A172 (cell line): ENCODE measurements around the gene PDE8B. TPM values are rescaled to one million over a fixed set of nuclear protein-coding genes. Genes with fewer than 3 reads are reported as not detected.
A peak's percentile ranks its signal among the peaks of the same experiment; 100 is the strongest.
"Not testable (repeated sequence)": the region's sequence is repeated elsewhere in the genome, so short reads cannot be mapped to it uniquely, and the experiment has no call there.

Source experiments
- DNase-seq: peaks from one replicate; pipeline ENCODE4 v3.0.0-alpha.2; 2015; ENCODE audit warnings: low spot score
- total RNA-seq: library from RNA; depleted of rRNA; stranded (reverse); fragments of >200 nt; shearing (Covaris generic); gene quantifications from 2 replicates; pipeline ENCODE4 v1.2.3, GENCODE V29; 2014

Gene PDE8B
- total RNA-seq, 1 experiment from 2014 or later: not detected

DNA sequence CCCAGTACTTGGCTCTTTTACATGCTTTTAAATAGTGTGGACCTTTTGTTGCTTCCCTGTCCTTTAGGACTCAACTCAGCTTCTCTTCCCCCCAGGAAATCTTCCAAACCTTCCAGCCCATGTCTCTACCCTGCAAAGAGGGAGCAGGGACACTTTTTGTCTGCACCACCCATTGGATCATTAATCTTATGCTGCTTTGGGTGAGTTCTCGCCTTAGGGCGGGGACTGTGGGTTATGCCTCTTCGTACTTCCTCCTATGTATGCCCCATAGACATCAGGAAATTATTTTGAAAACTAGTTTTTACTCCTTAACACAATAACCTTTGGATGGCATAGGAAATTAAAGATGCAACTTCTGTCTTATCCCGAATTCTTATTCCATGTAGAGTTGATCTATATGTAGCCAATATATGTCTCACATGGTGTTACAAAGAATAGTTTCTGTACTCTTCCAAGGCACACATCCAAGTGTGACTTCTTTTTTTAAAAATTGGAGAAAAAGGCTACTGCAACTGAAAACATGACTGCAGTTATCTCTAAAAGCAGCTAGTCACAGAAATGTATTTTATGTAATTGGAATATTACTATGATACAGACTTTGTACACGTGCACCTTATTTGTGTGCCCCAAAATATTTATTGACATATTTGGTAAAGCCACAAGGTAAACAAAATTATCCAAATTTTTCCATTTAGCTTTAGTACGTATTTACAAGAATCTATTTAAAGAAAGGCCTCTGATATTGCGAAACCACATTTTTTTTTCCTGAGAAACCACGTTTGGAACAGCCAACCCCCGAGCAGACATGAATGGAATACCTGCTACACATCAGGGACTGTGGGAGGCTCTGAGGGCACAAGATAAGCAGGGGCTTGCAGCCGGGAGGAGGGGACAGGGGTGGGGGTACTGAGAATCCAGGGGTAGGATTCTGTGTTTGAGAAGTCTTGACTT lies 148.1 kb downstream of the PDE8B start:
- DNase-seq: peak; percentile 22

DNA sequence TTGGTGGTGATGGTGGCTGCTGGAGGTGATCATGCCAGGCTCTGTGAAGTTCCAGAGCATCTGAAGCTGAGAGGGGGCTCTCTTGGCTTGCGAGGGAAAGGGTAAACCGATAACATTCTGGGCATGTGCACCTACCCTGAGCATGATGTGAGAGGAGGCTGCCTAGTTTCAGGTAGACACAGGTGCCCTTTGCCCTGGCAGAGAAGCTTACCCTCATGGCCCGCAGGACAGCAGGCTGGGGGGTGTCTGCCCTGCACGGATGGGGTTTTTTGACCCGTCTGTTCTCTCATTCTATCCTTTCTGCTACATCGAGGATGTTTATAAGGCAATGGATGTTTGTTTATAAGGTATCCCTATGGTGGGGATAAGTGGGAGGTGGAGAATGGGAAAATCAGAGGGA lies 148.8 kb downstream of the PDE8B start:
- no peak for DNase-seq

DNA sequence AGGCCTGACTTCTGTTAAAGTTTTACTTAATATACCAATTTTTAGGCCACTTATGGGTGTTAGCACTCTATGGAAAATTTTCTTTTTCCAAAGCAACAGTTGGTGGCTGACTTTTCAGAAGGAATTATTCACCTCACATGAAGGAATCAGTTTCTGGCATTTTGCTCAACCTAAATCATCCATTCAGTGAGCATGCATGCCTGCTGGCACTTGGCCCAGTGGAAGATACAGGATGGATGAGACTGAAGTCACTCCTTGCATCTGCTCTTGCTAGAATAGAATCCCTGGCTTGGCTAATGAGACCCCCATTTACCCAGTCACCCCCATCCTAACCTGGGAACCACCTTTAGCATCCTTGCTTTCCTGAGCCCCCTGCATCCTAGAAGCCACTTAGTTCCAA lies 149.9 kb downstream of the PDE8B start:
- no peak for DNase-seq

DNA sequence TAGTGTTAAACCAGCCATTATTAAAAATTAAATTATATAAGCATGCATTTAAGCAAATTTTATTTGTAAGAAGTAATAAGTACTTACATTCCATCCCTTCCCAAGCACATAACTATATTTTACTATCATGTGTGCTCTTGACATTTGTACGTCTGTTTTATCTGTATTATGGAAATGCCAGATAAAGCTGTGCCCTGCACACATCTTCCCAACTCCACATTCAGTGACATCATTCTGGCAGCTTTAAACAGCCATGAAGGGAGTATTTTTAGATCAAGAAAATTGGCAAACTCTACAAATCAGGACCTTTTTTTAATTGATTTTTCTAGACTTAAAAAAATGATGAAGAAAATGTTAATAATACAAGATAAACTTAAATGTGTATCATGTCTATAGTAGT lies 150.5 kb downstream of the PDE8B start:
- no peak for DNase-seq

DNA sequence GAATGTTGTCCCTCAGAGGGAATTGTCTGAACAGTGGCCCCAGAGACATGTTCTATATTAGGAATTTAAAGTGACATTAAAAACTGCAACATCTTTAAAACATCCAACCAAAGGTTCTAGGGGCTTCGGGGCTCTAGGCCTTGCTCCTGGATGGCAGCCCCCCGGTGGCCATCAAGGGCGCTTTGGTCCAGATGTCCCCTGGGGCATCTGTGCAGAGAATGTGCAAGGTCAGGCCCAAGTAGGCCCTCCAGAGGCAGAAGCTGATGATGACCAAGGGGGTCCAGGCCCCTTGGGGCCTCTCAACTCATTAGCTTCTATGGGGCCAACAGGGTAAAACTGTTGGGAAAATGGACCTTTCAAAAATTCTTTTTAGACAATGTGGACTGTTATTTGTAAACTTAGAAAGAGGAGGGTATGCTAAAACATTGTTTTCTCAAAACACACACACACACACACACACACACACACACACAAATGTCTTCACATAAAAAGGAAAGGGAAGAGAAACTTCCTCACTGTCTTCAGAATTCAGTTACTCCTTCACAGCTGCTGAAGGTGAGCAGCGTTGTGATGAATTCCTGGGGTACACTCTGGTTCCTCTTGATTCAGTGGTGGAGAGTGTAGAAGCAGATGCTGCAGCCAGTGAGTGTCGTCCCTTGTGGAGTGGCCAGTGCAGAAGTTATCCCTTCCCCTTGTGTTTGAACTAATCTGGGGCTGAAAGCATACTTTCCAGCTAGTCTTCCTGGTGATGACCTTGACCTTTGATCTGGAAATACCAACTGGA lies 156.4 kb downstream of the PDE8B start:
- DNase-seq: no peak

DNA sequence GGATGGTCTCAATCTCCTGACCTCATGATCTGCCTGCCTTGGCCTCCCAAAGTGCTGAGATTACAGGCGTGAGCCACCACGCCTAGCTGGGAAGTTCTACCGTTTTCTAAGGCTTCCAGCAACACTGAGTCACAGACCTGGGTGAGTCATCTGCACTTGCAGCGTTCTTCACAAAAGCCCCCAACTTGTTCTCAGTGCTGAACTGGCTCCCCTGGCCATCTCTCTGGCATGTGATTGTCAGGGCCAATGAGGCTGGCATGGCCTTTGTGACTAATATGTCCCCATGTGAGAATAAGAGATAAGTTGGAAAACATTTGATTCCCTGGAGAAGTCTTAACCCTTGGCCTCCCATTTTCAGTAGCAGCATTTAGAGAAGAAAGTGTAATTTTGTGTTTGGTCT lies 157.3 kb downstream of the PDE8B start:
- DNase-seq: peak; percentile 62

DNA sequence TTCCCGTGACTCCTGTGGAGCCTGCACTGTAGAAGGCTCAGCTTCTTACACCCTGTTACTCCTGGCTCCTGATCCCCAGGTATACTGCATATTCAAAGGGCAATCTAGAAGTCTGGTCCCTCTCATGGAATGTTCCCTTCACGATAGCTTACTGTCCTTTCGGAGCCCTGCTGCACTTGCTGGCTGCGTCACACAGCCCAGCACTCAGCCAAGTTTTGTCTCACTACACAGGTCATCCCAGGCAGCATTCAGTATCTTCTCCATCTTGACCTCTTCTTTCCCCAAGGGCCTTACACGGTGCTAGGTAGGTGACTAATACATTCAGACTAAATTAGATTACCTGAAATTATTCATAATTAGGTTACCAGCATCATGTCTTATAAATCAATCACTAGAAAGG lies 157.9 kb downstream of the PDE8B start:
- no peak for DNase-seq

DNA sequence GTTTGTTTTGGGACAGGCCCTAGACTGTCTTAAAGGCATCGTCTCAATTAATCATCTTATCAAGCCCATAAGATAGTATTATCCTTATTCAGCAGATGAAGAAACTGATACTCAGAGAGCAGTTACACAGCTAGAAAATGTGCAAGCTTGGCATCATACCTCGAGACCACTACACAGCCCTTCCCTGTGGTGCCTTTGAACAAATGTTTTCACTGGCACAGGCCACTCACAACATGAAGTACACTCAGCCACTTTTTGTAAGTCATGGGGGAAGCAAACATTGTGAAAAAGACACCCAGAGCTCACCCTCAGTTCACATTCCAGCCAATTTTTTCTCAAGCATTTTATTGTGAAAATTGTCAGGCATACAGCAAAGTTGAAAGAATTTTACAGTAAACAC lies 159.1 kb downstream of the PDE8B start:
- no peak for DNase-seq

DNA sequence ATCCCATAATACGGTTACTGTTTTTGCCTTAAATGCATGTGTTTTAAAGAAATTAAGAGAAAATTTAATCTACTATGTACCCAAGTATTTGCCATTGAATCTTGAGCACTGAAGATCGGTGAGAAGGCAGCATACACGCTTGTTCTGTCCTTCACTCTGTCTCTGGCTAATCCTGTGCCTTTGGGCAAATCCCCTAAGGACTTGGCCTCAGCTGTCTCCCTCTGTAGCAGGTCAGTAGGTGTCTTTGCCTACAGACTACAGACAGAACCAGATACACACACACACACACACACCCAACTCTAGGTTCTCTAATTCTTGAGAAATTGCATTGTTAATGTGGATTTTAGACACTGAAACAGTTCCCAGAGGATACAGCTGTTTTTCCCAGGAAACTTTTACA lies 164.2 kb downstream of the PDE8B start:
- no peak for DNase-seq

DNA sequence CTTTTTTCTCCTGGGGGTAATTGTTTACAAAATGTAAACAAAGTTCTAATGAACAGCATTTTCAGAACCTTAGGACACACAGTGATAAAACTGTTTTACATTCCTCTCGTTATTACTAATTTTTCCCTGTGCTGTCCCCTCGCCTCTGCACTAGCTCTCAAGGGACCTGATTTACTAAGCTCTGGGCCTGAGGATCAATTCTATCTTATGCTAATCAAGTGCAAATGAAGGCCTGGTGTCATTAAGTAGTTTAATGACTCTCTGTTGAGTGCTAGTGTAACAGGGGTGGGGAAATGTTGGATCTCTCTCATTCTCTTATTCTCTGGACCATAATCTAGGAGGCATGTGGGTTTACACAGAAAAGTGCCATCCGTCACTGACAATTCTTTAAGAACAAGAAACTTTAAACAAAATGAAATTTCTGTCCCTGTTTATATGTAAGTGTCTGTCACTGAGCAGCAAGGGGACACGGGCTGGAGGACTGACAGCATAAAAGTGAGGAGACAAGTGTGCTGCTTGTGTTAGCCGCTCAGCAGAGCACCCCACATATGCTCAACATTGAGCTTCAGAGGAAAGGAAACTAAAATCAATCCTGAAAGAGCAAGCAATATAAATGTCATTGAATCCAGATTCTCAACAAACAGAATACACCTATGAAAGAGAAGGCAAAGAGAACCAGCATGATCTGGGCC lies 166.3 kb downstream of the PDE8B start:
- no peak for DNase-seq

DNA sequence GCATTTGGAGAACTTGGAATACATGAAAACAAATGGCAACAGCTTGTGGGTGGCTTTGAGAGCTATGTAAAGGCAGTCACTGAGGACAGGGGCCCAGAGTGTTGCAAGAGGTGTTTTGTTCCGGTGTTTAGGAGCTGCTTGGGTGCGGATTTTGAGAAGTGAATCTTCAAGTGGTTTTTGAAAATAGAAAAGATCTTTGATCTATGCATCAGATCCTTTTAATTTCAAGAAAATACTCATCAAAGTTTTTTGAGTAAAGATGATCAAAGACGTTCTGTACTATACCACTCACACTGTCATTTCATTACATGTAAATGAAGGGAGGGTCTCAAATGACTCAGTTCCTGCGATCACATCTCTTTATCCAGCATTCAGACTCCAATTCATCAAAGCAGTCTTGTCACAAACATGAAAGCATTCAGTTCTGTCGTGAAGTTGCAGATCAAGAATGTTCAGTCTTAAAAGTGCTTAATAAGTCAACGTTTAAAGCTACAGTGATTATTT lies 169.1 kb downstream of the PDE8B start:
- no peak for DNase-seq

DNA sequence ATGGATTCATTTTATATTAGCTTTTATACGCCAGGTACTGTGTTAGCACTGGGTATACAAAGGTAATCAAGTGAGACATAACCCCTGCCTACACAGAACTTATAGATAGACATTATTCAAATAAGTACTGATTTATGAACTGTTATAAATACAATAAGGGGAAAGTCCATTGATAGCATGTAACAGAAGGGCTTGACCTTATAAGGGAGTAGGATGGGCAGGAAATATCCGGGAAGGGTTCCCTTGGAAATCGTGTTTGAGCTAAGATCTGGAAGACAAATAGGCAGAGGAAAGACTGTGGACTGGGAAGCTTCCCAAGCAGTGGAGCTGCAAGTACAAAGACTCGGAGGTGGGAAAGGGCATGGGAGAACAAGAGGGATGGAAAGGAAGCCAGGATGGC lies 170.2 kb downstream of the PDE8B start:
- DNase-seq: no peak

DNA sequence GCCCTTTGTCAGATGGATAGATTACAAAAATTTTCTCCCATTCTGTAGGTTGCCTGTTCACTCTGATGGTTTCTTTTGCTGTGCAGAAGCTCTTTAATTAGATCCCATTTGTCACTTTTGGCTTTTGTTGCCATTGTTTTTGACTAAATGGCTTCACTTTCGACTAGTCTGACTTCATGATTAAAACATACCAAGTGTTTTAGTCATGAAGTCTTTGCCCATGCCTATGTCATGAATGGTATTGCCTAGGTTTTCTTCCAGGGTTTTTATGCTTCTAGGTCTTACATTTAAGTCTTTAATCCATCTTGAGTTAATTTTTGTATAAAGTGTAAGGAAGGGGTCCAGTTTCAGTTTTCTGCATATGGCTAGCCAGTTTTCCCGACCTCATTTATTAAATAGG lies 172.9 kb downstream of the PDE8B start:
- DNase-seq: not testable (repeated sequence)

DNA sequence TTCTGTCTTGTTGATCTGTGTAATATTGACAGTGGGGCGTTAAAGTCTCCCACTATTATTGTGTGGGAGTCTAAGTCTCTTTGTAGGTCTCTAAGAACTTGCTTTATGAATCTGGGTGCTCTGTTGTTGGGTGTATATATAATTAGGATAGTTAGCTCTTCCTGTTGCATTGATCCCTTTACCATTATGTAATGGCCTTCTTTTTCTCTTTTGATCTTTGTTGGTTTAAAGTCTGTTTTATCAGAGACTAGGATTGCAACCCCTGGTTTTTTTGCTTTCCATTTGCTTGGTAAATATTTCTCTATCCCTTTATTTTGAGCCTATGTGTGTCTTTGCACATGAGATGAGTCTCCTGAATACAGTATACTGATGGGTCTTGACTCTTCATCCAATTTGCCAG lies 175.9 kb downstream of the PDE8B start:
- DNase-seq: not testable (repeated sequence)

DNA sequence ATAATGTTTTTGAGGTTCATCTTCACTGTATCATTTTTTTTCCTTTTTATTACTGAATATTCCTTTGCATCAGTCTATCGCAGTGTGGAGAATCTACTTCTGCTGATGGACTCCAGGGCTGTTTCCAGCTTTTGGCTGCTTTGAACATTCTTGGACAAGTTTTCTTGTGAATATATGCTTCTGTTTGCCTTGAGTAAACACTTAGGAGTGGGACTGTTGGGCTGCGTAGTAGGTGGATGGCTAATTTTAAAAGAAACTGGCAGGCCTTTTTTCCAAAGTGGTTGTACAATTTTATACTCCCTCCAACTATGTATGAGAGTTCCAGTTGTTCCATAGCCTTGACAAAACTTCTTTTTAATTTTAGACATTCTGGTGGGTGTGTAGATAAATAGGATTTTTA lies 179.3 kb downstream of the PDE8B start:
- no peak for DNase-seq

DNA sequence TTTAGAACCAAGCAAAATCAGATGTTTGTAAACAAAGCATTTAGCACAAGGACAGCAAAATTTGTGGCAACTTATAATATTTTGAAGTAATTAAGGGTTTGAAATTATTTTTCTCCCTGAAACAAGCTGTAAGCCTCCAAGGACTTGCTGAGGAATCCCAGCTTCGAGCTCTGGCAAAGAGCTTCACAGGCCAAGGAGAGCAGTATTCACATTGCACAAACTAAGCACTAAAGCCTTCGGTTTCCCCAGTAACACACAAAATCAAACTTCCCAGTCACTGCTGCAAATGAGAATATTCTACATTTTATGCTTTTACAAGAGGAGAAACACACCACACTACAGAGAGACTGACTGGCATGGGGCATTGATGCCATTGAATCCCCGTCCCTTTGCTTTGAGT lies 179.7 kb downstream of the PDE8B start:
- DNase-seq: no peak

DNA sequence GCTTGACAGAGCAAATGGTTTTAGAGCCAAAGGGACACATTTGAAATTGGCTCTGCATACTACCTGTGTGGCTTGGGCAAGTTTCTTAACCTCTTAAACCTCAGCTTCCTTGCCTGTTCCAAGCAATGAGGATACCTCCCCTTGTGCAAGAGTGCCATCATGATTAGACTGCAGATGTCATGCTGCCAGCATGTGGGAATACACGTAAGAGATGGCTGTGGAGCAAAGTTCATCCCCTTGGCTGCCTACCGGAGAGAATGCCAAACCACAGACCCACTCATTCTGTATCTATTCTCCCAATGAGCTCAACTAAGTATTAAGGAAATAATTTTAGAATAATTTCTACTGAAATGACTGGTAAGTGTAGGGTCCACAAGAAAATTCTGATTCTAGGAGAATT lies 180.3 kb downstream of the PDE8B start:
- DNase-seq: no peak

DNA sequence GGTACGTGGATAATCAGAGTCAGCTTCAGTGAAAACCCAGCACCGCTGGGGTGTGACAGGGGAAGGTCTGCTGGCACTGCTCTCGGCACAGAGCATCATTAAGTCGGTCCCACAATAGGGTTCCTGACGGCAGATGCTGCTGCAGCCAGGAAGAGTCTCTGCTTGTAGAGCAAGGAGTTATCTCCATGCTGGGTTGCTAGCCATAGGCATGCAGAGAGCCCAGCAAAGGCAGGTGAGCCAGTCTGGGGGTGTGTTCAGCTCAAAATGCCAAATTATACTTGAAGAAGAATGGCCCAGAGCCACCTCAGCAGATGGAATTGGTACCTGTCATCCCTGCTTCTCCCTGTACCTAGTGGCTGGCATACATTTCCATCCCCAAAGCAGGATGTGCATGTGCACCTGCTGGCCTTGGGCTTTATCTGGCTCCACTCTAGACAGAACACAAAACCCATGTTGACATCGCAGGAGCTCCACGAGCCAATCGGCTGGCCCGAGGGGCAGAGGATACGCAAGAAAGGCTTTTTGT lies 180.8 kb downstream of the PDE8B start:
- no peak for DNase-seq

DNA sequence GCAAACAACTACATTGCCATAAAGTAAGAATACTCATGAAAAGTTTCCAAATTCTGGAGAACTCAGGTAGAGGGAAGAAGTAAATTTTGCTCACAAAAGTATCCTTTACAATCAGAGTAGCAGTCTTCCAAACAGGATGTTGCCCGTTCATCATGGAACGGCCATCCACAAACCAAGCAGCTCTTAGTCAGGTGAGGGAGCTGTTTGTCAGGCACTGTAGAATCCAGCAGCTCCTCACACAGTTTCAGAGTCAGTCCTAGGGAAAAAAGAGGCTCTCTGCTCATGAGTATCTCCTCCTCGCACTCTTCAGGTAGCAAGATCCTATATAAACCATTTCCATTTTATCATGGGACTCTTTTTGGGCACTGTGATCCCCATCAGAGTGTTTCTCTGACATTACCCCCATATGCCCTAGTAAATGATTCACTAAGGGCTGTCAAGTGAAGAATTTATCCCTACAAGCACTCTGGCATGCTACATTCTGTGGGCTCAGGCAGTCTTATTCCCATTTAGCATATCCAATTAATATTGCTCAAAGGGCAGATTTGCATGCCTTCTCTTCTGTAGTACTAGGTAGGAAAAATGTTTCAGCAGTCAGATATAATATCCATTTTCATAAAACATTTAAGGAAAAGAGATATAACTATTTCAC lies 183.7 kb downstream of the PDE8B start:
- no peak for DNase-seq

DNA sequence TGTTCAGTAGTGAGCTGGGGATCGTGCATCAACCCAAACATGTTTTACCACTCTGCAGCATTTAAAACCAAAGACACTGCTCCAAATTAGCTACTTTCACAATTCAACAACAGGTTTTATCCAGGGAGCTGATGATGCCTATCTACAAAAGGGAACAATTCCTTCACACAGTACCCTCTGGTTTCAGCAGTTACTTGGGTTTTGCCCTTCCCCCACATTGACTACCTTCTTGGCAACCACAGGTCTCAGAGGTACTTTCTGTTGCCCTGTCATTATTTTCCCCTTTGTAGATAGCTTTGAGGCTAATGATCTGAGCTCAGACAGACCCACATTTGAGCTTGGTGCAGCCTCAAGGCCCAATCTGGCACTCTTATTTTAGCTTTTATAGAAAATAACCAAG lies 185.5 kb downstream of the PDE8B start:
- no peak for DNase-seq

DNA sequence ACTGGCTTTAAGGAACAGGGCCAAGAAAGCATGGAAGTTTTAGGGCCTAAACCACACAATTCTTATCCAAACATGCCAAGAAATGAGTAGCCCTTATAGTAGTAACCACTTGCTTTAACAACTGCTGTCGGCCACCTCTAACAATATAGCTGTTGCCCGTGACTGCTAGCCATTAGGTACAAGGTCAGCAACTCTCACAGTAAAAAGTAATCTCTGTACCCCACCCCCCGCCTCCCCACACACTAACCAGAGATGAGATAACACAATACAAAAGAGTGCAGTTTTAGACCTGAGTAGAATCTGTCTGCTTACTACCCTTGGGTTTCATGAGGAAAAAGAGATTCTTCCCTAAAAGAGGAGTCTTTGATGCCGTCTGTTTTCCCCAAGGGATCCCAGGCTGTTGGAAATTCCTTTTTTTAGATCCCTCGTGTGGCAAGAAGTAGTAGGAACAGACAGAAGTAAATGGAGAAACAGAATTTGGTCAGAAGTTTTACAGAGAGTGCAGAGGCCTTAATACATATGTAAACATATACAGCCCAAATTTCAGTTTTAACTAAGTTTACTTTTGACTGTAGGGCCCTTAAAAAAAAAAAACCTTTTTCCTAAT lies 187.3 kb downstream of the PDE8B start:
- DNase-seq: no peak
